Adipocyte (in vitro differentiated cells): ENCODE results near the gene ERVFRD-1.
A peak's percentile ranks its signal among the peaks of the same experiment; 100 is the strongest.

Experiments
- DNase-seq: peaks from one replicate; pipeline ENCODE4 v3.0.0-alpha.2; 2015; ENCODE audit warnings: low read depth
- H3K27me3 ChIP-seq: replicated peaks from 2 replicates; pipeline ENCODE4 v1.7.0; 2013; ENCODE audit warnings: mild to moderate bottlenecking, low read length, moderate library complexity; ENCODE audit not compliant: control insufficient read depth, insufficient read depth
- H3K36me3 ChIP-seq: 2 replicates; pipeline ENCODE4 v1.7.0; 2013; ENCODE audit warnings: low read length, mild to moderate bottlenecking, moderate library complexity; ENCODE audit not compliant: control insufficient read depth, insufficient read depth, severe bottlenecking
- H3K4me1 ChIP-seq: 2 replicates; pipeline ENCODE4 v1.7.0; 2013; ENCODE audit warnings: mild to moderate bottlenecking, low read length, moderate library complexity; ENCODE audit not compliant: control insufficient read depth, insufficient read depth
- H3K4me3 ChIP-seq: 2 replicates; pipeline ENCODE4 v1.7.0; 2013; ENCODE audit warnings: mild to moderate bottlenecking, low read length, moderate library complexity
- H3K9ac ChIP-seq: 2 replicates; pipeline ENCODE4 v1.7.0; 2013; ENCODE audit warnings: mild to moderate bottlenecking, low read length, moderate library complexity
- H3K9me3 ChIP-seq: 2 replicates; pipeline ENCODE4 v1.7.0; 2013; ENCODE audit warnings: mild to moderate bottlenecking, low read length, moderate library complexity; ENCODE audit not compliant: control insufficient read depth

The ERVFRD-1 gene, protein sequence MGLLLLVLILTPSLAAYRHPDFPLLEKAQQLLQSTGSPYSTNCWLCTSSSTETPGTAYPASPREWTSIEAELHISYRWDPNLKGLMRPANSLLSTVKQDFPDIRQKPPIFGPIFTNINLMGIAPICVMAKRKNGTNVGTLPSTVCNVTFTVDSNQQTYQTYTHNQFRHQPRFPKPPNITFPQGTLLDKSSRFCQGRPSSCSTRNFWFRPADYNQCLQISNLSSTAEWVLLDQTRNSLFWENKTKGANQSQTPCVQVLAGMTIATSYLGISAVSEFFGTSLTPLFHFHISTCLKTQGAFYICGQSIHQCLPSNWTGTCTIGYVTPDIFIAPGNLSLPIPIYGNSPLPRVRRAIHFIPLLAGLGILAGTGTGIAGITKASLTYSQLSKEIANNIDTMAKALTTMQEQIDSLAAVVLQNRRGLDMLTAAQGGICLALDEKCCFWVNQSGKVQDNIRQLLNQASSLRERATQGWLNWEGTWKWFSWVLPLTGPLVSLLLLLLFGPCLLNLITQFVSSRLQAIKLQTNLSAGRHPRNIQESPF

DNA sequence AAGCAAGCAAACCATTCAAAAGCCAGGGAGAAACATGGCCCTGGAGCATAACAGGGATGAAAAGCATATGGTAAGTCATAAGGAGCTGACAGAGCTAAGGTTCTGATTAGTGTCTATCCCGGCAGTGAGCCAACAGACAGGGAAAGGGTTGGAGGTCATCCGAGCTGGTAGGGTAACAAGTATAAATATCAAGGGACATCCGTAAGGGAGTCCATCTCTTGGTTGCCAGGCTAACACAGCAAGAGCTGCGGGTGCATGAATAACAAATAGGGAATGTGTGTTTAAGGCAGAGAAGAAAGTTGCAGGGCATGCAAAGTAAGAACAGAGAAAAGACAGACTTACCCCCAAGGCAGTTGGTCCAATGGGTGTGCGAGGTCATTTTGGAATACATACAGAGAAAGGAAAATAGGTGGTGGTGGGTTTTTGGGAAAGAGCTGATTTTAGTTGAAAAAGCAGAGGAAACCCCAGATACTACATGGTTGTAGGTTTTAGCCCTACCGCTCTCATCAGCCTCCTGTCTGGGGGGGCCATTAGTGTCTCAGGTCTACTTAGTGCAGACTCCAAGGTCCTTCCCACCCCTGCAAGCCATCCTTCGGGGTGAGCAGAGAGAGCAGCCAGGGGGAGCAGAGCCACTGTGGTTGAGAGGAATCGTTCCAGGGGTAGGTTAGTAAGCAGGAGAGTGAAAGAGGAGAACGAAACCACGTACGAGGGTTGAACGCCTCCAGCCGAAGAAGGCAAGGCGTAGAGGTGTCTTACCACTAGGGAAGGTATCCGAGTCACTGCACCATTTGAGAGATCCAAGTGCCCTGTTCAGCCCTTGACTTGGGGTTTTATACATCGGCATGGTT is at the start of gene ERVFRD-1:
TSS of gene ERVFRD-1 (minus strand) at position 805 of the 848 bp plus-strand sequence. CDS start 6,415 bp downstream, outside the sequence.
- no peak for DNase-seq
- H3K9me3 ChIP-seq = no peaks in the 10 kb centered on the region
- peaks cover 7% of the 10 kb centered on the region for H3K4me1 ChIP-seq
- H3K36me3 ChIP-seq = no peaks in the 10 kb centered on the region
- H3K9ac ChIP-seq = no peak within 1 kb of the TSS
- H3K4me3 ChIP-seq = no peak within 1 kb of the TSS
- H3K27me3 ChIP-seq = no peaks in the 10 kb centered on the region

DNA sequence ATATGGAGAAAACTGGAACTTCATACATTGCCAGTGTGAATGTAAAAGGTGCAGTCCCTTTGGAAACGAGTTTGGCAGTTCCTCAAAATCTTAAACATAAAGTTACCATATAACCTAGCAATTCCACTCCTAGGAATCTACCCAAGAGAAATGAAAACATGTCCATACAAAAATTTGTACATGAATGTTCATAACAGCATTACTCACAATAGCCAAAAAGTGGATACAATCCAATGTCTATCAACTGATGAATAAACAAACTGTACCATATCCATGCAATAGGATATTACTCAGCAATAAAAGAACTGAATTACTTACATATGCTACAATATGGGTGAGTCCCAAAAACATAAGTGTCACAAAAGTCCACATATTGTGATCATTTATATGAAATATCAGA is 48.7 kb upstream of the ERVFRD-1 start:
- Histone ChIP-seq H3K4me1 (no peaks in the 10 kb centered on the region), H3K4me3 (no peak overlapping the region), H3K9ac (no peak overlapping the region), H3K27me3 (no peaks in the 10 kb centered on the region), H3K9me3 (peaks cover 3% of the 10 kb centered on the region), H3K36me3 (no peaks in the 10 kb centered on the region)
- DNase-seq = no peak

DNA sequence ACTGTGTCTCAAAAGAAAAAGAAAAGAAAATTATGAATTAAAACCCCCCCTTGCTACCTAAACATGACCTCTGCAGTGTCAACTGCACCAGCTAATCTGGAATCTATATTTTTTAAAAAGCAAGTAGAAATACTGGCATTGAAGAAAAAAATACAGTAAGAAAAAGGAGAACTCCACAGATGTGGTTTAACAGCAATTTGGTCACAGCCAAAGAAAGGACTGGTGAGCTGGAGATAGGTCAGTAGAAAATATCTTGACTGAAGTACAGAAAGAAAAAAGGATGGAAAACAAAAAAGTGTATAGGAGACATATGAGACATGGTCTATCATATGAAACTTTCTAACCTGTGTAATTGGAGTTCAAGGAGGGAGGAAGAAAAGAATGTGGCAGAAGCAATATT is 44.1 kb upstream of the ERVFRD-1 start:
- Histone ChIP-seq H3K4me3 (no peak overlapping the region), H3K9ac (no peak overlapping the region), H3K9me3 (peaks cover 3% of the 10 kb centered on the region), H3K4me1 (no peaks in the 10 kb centered on the region), H3K36me3 (no peaks in the 10 kb centered on the region), H3K27me3 (no peaks in the 10 kb centered on the region)
- DNase-seq = no peak

DNA sequence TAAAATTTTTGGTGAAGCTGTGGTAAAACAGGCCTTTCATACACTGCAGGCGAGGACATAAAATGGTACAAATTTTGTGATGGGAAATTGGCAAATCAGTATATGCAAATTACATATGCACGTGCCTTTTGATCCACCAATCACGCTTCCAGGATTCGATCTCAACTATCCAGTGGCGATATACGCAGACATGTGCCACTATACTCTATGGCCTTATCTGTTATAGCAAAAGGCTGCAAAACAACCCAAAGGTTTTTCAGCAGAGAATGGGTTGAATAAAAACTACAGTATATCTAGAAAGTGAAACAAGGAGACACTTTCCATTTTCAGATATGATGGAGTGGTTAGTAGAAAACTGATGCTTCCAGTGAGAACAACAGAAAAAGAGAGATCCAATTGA is 41.9 kb upstream of the ERVFRD-1 start:
- Histone ChIP-seq H3K9me3 (no peaks in the 10 kb centered on the region), H3K27me3 (no peaks in the 10 kb centered on the region), H3K36me3 (no peaks in the 10 kb centered on the region), H3K4me1 (no peaks in the 10 kb centered on the region), H3K4me3 (no peak overlapping the region), H3K9ac (no peak overlapping the region)
- DNase-seq = no peak

DNA sequence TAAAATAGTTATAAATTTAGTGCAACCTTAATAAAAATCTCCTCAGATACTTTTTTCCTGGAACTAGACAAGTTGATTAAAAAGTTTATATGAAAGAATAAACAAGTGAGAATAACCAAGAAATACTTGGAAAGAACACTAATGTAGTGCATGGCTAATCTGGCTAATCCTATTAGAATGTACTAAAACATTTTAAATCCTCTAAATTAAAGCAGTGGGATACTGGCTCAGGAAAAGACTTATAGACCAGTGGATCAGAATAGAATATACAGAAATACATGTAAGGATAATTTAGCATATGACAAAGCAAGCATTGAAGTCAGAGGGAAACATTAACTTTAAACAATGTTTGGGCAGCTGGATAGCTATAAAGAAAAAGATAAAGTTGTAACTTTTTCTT is 41.1 kb upstream of the ERVFRD-1 start:
- H3K4me3 ChIP-seq = no peak overlapping the region
- H3K9me3 ChIP-seq = no peaks in the 10 kb centered on the region
- no peaks in the 10 kb centered on the region for H3K27me3 ChIP-seq
- no peaks in the 10 kb centered on the region for H3K4me1 ChIP-seq
- H3K36me3 ChIP-seq = no peaks in the 10 kb centered on the region
- DNase-seq = no peak
- H3K9ac ChIP-seq = no peak overlapping the region

DNA sequence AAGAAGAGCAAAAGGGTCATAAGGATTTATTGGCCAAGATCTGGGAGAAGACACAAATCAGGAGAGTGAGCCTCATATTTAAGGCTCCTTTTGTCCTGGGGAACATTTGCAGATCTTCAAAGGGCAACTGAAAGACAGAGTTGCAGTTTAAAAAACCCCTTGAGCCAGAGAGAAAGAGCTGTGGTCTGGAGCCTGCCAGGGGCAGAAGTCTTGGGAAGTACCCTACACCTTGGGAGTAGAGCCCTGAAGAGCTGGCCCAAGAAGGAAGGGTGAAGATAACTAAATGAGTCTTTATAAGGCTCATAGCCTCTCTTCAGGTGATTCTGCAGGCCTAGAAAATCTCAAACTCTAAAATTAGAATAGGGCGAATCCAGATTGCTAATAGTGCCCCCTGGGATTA is 40.0 kb upstream of the ERVFRD-1 start:
- no peak for DNase-seq
- Histone ChIP-seq H3K9ac (no peak overlapping the region), H3K9me3 (no peaks in the 10 kb centered on the region), H3K4me1 (no peaks in the 10 kb centered on the region), H3K4me3 (no peak overlapping the region), H3K27me3 (no peaks in the 10 kb centered on the region), H3K36me3 (no peaks in the 10 kb centered on the region)

DNA sequence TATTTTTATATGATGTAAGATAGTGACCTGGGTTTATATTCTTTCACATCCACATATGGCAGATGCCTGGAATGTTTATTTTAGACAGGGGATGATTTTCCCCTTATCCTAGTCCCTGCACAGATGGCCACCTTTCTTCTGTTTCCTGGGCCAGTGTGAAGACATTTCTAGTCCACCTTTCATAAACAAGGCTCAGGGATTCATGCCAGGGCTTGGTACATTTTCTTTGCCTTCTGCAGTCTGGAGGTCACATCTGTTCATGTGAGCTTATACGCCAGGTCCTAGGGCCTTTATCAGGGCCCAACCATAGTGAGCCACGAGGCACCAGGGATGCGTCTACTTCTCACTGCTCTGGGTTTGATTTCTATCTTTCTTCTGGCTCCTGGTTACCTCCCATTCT is 38.0 kb upstream of the ERVFRD-1 start:
- no peak for DNase-seq
- Histone ChIP-seq H3K4me3 (no peak overlapping the region), H3K9ac (no peak overlapping the region), H3K36me3 (no peaks in the 10 kb centered on the region), H3K27me3 (no peaks in the 10 kb centered on the region), H3K9me3 (no peaks in the 10 kb centered on the region), H3K4me1 (no peaks in the 10 kb centered on the region)

DNA sequence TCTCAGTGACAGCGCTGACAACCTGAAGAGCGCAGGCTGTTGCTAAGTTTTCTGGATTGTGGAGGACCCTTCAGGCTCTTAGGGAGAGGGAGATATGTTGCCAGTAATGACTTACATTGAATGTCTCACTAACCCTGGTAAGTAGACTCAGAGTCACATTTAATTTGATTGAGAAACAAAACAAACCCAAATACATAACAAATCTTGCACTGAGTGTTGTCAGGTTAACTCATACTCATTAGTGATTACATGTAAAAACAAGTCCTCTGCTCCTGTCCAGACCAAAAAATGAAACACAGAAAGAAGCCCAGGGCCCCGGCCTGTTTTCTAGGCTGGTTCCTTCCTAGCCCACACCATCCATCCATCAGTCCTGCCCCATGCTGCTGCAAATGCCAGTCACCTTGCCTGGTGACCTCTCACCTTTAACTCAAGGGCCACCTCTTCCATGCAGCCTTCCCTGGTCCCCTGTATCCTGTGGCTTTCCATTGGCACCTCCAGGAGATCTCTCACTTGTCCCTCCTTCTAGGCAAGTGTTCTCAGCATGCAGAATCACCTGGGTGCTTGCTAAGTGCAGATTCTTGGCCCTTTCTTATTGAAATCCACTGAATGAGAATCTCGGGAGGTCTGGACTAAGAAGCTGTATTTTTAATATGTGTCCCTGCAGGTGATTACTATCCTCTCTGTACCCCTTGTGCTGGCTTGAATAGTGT is 34.7 kb upstream of the ERVFRD-1 start:
- no peaks in the 10 kb centered on the region for H3K36me3 ChIP-seq
- H3K9ac ChIP-seq = no peak overlapping the region
- no peak overlapping the region for H3K4me3 ChIP-seq
- H3K27me3 ChIP-seq = no peaks in the 10 kb centered on the region
- peaks cover 9% of the 10 kb centered on the region for H3K4me1 ChIP-seq
- H3K9me3 ChIP-seq = no peaks in the 10 kb centered on the region
- DNase-seq = no peak

DNA sequence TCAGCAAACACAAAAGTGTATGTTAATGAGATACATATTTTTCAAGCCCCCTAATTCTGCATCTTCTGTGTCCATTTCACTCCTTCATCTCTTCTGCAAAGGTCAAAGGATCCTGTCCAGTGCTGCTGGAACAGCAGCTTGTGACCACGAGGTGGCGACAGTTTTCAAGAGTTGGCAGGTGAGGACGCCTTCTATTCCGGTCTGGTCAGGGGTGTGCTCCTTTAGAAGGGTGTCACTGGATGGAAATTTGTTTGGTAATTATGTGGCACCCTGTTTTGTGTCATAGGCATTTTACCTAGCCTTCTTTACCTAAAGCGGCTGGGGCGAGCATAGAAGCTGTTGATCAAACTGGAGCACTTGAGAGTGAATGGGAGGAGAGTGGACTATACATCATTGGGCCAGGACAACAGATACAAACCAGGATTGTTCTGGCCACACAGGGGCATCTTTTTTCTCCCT is 32.9 kb upstream of the ERVFRD-1 start:
- Histone ChIP-seq H3K27me3 (no peaks in the 10 kb centered on the region), H3K4me1 (peaks cover 13% of the 10 kb centered on the region), H3K9me3 (no peaks in the 10 kb centered on the region), H3K4me3 (no peak overlapping the region), H3K36me3 (no peaks in the 10 kb centered on the region), H3K9ac (no peak overlapping the region)
- peak; percentile 91 for DNase-seq

DNA sequence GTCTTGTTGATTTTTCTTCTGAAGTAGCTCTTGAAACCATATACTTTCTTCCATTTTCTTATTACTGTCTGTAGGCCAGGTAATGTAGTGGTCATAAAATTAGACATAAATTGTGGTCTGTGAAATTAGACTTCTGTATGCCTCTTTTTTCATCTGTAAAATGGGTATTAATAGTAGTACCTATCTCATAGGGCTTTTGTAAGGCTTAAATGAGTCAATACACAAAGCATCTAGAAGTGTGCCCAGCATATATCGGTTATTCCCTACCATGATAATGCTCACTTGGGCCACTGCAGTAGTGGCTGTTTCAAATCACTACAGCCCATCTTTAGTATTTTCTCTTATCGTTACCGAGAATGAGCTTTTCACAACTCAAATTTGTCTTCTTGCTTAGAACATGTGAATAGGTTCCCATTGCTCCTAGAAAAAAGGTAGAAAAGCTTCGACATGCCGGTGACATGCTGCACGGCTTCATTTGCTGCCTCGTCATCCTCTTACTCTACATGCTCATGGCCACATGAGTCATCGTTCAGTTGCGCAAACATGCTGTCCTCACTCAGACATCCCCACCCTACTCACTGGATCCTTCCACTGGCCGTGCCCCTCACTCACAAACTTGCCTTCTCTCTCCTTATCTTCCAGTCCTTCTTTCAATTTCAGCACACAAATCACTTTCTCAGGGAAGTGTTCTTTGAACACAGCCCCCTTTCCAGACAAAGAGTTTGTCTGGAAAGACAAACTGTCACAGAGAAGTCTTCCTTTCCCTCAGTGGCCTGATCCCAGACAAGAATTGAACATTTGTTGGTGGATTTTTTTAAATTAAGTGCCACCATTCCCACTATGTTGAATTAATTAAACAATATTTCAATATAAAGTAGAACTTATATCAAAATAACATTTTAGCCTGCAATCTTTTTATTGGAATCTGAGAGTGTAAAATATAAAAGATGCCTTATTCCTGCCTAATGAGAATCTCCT is 32.2 kb upstream of the ERVFRD-1 start:
- DNase-seq = peak; percentile 74

More for the DNA sequence above, 32.2 kb upstream of the ERVFRD-1 start:
- H3K9me3 ChIP-seq = no peaks in the 10 kb centered on the region
- no peaks in the 10 kb centered on the region for H3K27me3 ChIP-seq
- H3K36me3 ChIP-seq = no peaks in the 10 kb centered on the region
- peak overlapping the region; percentile 6 for H3K9ac ChIP-seq
- H3K4me3 ChIP-seq = no peak overlapping the region
- peaks cover 14% of the 10 kb centered on the region for H3K4me1 ChIP-seq
